ENCODE results near the gene KIF15.

The KIF15 gene

GRCh38 chr3:44825264-44825925 is 63.8 kb downstream of the KIF15 start:
- Histone ChIP-seq H3K27me3 (ENCODE audit: insufficient read depth, low read length, poor library complexity, severe bottlenecking) (no peaks in the 10 kb centered on the region), H4K20me1 (ENCODE audit: insufficient read depth, low read length, poor library complexity, severe bottlenecking) (no peaks in the 10 kb centered on the region), H3K4me3 (ENCODE audit: low read length, poor library complexity, severe bottlenecking) (no peak overlapping the region), H3K36me3 (ENCODE audit: insufficient read depth, low read length) (peaks cover 66% of the 10 kb centered on the region), H3K9me3 (ENCODE audit: insufficient read depth, low read depth, low read length) (no peaks in the 10 kb centered on the region), H3F3A (ENCODE audit: low read depth) (no peaks in the 10 kb centered on the region), H2AFZ (ENCODE audit: low read length) (no peak overlapping the region), H3K9me2 (replicated peaks; ENCODE audit: low read depth, low read length) (no peaks in the 10 kb centered on the region), H3K9ac (ENCODE audit: low read depth, low read length, poor library complexity, severe bottlenecking) (no peak overlapping the region), H3K4me2 (ENCODE audit: low read depth, low read length, poor library complexity, severe bottlenecking) (no peak overlapping the region), H3K4me1 (ENCODE audit: insufficient read depth, low read length, poor library complexity, severe bottlenecking) (no peaks in the 10 kb centered on the region), H3K79me2 (ENCODE audit: insufficient read depth, low read length) (no peaks in the 10 kb centered on the region)
- no peak for TF ChIP-seq EZH2phosphoT487 (IDR thresholded peaks at IDR 0.05; ENCODE audit: borderline replicate concordance)

DNA sequence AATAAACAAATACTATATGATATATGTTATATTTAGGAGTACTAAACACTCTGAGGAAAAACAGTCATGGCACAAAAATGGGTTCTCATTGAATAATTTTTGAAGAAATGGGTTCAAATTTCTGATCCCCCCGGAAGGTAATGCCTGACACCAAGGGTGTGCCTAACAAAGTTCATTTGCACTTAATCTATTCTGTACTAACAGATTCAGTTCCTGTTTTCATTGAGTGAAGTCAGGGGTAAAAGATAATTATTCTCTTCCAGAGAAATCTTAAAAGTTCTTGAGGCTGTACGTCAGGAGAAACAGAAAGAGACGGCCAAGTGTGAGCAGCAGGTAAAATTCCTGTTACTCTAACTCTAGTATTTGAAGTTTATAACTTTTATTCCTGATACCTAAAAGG is 65.6 kb downstream of the KIF15 start:
- TF ChIP-seq EZH2phosphoT487 (IDR thresholded peaks at IDR 0.05; ENCODE audit: borderline replicate concordance), result no peak
- TF ChIP-seq CTCF (conservative IDR thresholded peaks at IDR 0.05; ENCODE audit: low read length), result no peak
- Histone ChIP-seq H3K27me3 (ENCODE audit: insufficient read depth, low read length, poor library complexity, severe bottlenecking) (no peaks in the 10 kb centered on the region), H3K4me2 (ENCODE audit: low read depth, low read length, poor library complexity, severe bottlenecking) (no peak overlapping the region), H3K36me3 (ENCODE audit: insufficient read depth, low read length) (peaks cover 84% of the 10 kb centered on the region), H3K9ac (ENCODE audit: low read depth, low read length, poor library complexity, severe bottlenecking) (no peak overlapping the region), H3K4me1 (ENCODE audit: insufficient read depth, low read length, poor library complexity, severe bottlenecking) (no peaks in the 10 kb centered on the region), H4K20me1 (ENCODE audit: insufficient read depth, low read length, poor library complexity, severe bottlenecking) (no peaks in the 10 kb centered on the region), H2AFZ (ENCODE audit: low read length) (no peak overlapping the region), H3F3A (ENCODE audit: low read depth) (no peaks in the 10 kb centered on the region), H3K79me2 (ENCODE audit: insufficient read depth, low read length) (no peaks in the 10 kb centered on the region), H3K4me3 (ENCODE audit: low read length, poor library complexity, severe bottlenecking) (no peak overlapping the region), H3K9me3 (ENCODE audit: insufficient read depth, low read depth, low read length) (no peaks in the 10 kb centered on the region), H3K9me2 (replicated peaks; ENCODE audit: low read depth, low read length) (no peaks in the 10 kb centered on the region)

DNA sequence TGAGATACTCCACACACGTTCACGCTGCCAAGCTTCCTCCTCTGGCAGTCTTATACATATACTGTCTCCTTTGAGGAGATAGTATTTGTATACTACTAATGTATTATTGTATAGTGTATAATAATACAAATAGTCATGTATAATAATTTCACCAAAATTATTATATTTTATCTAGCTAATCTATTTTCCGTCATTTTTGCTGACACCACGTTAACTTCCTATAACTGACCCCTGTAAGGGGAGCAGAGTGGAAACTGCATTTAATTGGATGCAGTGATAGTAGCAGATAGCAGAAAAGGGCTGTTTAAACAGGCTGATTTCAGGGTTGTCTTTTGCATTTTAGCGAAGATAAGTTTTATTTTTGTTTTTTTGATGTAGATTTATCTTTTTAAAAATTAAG is 69.6 kb downstream of the KIF15 start:
- no peaks in the 10 kb centered on the region for H4K20me1 ChIP-seq (ENCODE audit: insufficient read depth, low read length, poor library complexity, severe bottlenecking)
- peaks cover 8% of the 10 kb centered on the region; the same call in 1 of the 2 replicates for H3K9me3 ChIP-seq (ENCODE audit: insufficient read depth, low read depth, low read length)
- no peak for TF ChIP-seq EZH2phosphoT487 (IDR thresholded peaks at IDR 0.05; ENCODE audit: borderline replicate concordance)
- no peak for TF ChIP-seq CTCF (conservative IDR thresholded peaks at IDR 0.05; ENCODE audit: low read length)
- H3K9ac ChIP-seq (ENCODE audit: low read depth, low read length, poor library complexity, severe bottlenecking), result no peak overlapping the region
- no peak overlapping the region for H2AFZ ChIP-seq (ENCODE audit: low read length)
- no peaks in the 10 kb centered on the region for H3K79me2 ChIP-seq (ENCODE audit: insufficient read depth, low read length)
- no peak overlapping the region for H3K4me3 ChIP-seq (ENCODE audit: low read length, poor library complexity, severe bottlenecking)
- no peaks in the 10 kb centered on the region for H3K27me3 ChIP-seq (ENCODE audit: insufficient read depth, low read length, poor library complexity, severe bottlenecking)
- H3K4me1 ChIP-seq (ENCODE audit: insufficient read depth, low read length, poor library complexity, severe bottlenecking), result no peaks in the 10 kb centered on the region
- no peak overlapping the region for H3K4me2 ChIP-seq (ENCODE audit: low read depth, low read length, poor library complexity, severe bottlenecking)
- no peaks in the 10 kb centered on the region for H3F3A ChIP-seq (ENCODE audit: low read depth)
- peaks cover 78% of the 10 kb centered on the region for H3K36me3 ChIP-seq (ENCODE audit: insufficient read depth, low read length)
- H3K9me2 ChIP-seq (replicated peaks; ENCODE audit: low read depth, low read length), result no peaks in the 10 kb centered on the region

DNA sequence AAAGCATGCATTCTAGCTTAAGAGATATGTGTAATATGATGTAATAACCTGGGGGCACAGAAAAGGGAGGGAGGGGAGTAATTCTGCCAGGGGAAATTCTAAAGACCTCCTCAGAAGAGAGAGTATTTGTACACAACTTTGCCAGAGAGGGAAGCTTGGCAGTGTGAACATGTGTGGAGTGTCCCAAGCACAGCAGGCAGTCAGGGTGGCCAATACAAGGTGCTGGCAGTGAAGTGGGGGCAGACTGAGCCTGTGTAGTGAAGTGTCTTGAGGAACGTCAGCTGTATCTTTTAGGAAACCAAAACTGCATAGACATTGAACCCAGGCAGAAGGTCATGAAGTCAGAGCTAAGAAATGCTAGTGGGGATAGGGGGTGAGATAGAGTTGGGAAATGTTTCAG is 70.4 kb downstream of the KIF15 start:
- H3K27me3 ChIP-seq (ENCODE audit: insufficient read depth, low read length, poor library complexity, severe bottlenecking), result peaks cover 4% of the 10 kb centered on the region
- H3K79me2 ChIP-seq (ENCODE audit: insufficient read depth, low read length), result no peaks in the 10 kb centered on the region
- no peak overlapping the region for H3K9ac ChIP-seq (ENCODE audit: low read depth, low read length, poor library complexity, severe bottlenecking)
- no peak overlapping the region for H3K4me3 ChIP-seq (ENCODE audit: low read length, poor library complexity, severe bottlenecking)
- no peak overlapping the region for H3K4me2 ChIP-seq (ENCODE audit: low read depth, low read length, poor library complexity, severe bottlenecking)
- H4K20me1 ChIP-seq (ENCODE audit: insufficient read depth, low read length, poor library complexity, severe bottlenecking), result no peaks in the 10 kb centered on the region
- H3F3A ChIP-seq (ENCODE audit: low read depth), result no peaks in the 10 kb centered on the region
- H2AFZ ChIP-seq (ENCODE audit: low read length), result no peak overlapping the region
- no peaks in the 10 kb centered on the region for H3K9me2 ChIP-seq (replicated peaks; ENCODE audit: low read depth, low read length)
- peaks cover 15% of the 10 kb centered on the region for H3K9me3 ChIP-seq (ENCODE audit: insufficient read depth, low read depth, low read length)
- peaks cover 78% of the 10 kb centered on the region for H3K36me3 ChIP-seq (ENCODE audit: insufficient read depth, low read length)
- TF ChIP-seq CTCF (conservative IDR thresholded peaks at IDR 0.05; ENCODE audit: low read length) (no peak), EZH2phosphoT487 (IDR thresholded peaks at IDR 0.05; ENCODE audit: borderline replicate concordance) (no peak)
- H3K4me1 ChIP-seq (ENCODE audit: insufficient read depth, low read length, poor library complexity, severe bottlenecking), result no peaks in the 10 kb centered on the region
